K562 (cell line): ENCODE data around the gene LUC7L. TPM values are rescaled to one million over a fixed set of nuclear protein-coding genes. Genes with fewer than 3 reads are reported as not detected.

Source experiments
- ATAC-seq: fragments of 200-7000 bp; cut with Tn5 transposase; 3 replicates; pipeline ENCODE4 v1.9.1; 2020; ENCODE audit warnings: moderate library complexity
- BruUV-seq: library from RNA; stranded (reverse); fragments of 400-500 nt; replicated peaks from 2 replicates; lab custom pipeline; 2021; lab: Mats Ljungman, UMichigan
- CTCF ChIA-PET: fragments of 300-600 bp; formaldehyde crosslinking; extraction: SDS; loops from one replicate; lab custom pipeline; 2021; ENCODE audit warnings: low intra/inter-chr PET ratio; lab: Yijun Ruan, JAX
- POLR2A ChIA-PET: fragments of 300-600, 350-650 bp; sonication (Branson Sonifier 250); formaldehyde crosslinking; extraction: SDS; loops from one replicate; lab custom pipeline; 2021; ENCODE audit warnings: antibody characterized with exemption, inconsistent platforms; lab: Yijun Ruan, JAX
- DNase-seq, 4 experiments: peaks; one replicate each; pipeline versions ENCODE4 v3.0.0 to v3.0.0-alpha.2; 2011 to 2018; ENCODE audit warnings: low spot score in 3 of 4, mixed read lengths in 3 of 4; ENCODE audit errors: extremely low read depth in 1 of 4
- FAIRE-seq: peaks from 2 replicates; lab custom pipeline; 2011; peaks lifted over from hg19 to GRCh38; lab: Jason Lieb, UNC
- H2AFZ ChIP-seq: 2 replicates; pipeline ENCODE4 v1.6.0; 2011; ENCODE audit warnings: low read depth, low read length, control low read depth, inconsistent platforms
- H3K27ac ChIP-seq: fragments of 200-600 bp; 3 replicates; pipeline ENCODE4 v1.8.0; 2011; ENCODE audit warnings: low read depth, mild to moderate bottlenecking, control low read depth, inconsistent platforms, low read length, moderate library complexity, mixed read lengths; ENCODE audit errors: extremely low read depth
- H3K27me3 ChIP-seq, 2 experiments: fragments of 300-600 bp in 1 of 2; 2 replicates in 1 of 2; 3 replicates in 1 of 2; pipeline versions ENCODE4 v1.6.0 to v1.8.0; 2011; ENCODE audit warnings: inconsistent platforms in 2 of 2, low read length in 2 of 2, mild to moderate bottlenecking in 1 of 2, mixed read lengths in 1 of 2, moderate library complexity in 1 of 2; ENCODE audit not compliant: control insufficient read depth in 2 of 2, insufficient read depth in 2 of 2
- H3K36me3 ChIP-seq: fragments of 300-600 bp; 3 replicates; pipeline ENCODE4 v1.8.0; 2011; ENCODE audit warnings: mild to moderate bottlenecking, low read length, inconsistent platforms; ENCODE audit not compliant: control insufficient read depth, insufficient read depth
- H3K4me1 ChIP-seq, 2 experiments: fragments of 200-600 bp in 1 of 2; replicated peaks in 1 of 2; 2 replicates in 1 of 2; 3 replicates in 1 of 2; pipeline versions ENCODE4 v1.5.1 to v1.8.0; 2011; ENCODE audit warnings: inconsistent platforms in 2 of 2, low read length in 2 of 2, mild to moderate bottlenecking in 1 of 2, mixed read lengths in 1 of 2, moderate library complexity in 1 of 2; ENCODE audit not compliant: control insufficient read depth in 2 of 2, insufficient read depth in 2 of 2
- H3K4me2 ChIP-seq: 2 replicates; pipeline ENCODE4 v1.6.1; 2011; ENCODE audit warnings: low read length, control low read depth, inconsistent platforms, mixed read lengths; ENCODE audit not compliant: insufficient read depth
- H3K4me3 ChIP-seq: fragments of 200-600 bp; sonication (generic), shearing (Covaris generic); 2 replicates; pipeline ENCODE4 v1.5.1; 2016; ENCODE audit warnings: control low read depth, inconsistent platforms
- H3K79me2 ChIP-seq: fragments of 200-600 bp; 3 replicates; pipeline ENCODE4 v1.8.0; 2011; ENCODE audit warnings: low read length, inconsistent platforms; ENCODE audit not compliant: control insufficient read depth, insufficient read depth
- H3K9ac ChIP-seq, 2 experiments: 2 replicates each; pipeline versions ENCODE4 v1.6.0 to v1.6.1; 2011; ENCODE audit warnings: low read depth in 2 of 2, low read length in 2 of 2, control low read depth in 1 of 2, inconsistent platforms in 1 of 2, mild to moderate bottlenecking in 1 of 2, mixed read lengths in 1 of 2; ENCODE audit not compliant: insufficient read depth in 1 of 2
- H3K9me1 ChIP-seq: one replicate; pipeline ENCODE4 v1.6.0; 2011; ENCODE audit warnings: inconsistent platforms, mild to moderate bottlenecking, low read length, moderate library complexity; ENCODE audit not compliant: control insufficient read depth, insufficient read depth
- H3K9me3 ChIP-seq: replicated peaks from 2 replicates; pipeline ENCODE4 v1.5.1; 2011; ENCODE audit warnings: low read depth, low read length, inconsistent platforms; ENCODE audit not compliant: control insufficient read depth, insufficient read depth
- H4K20me1 ChIP-seq: replicated peaks from 2 replicates; pipeline ENCODE4 v1.6.1; 2011; ENCODE audit warnings: low read length, inconsistent platforms, mixed read lengths; ENCODE audit not compliant: control insufficient read depth, insufficient read depth
- POLR2G ChIP-seq: fragments of 200-400 bp; formaldehyde crosslinking; IDR thresholded peaks from 2 replicates; pipeline ENCODE4 v1.6.1; 2017; ENCODE audit warnings: low read depth, mild to moderate bottlenecking, antibody characterized with exemption, low read length, moderate library complexity
- SNAPC5 ChIP-seq: fragments of 250-450 bp; sonication (Bioruptor Pico); IDR thresholded peaks from 2 replicates; pipeline ENCODE4 v1.8.0; 2021; ENCODE audit warnings: moderate library complexity, mild to moderate bottlenecking, inconsistent platforms
- WGBS: fragments of 100-300 bp; shearing (Covaris generic); methylation state at CpG from one replicate; pipeline ENCODE4 v1.1.6; 2016; ENCODE audit warnings: low coverage, mixed read lengths; ENCODE audit not compliant: insufficient coverage; ENCODE audit errors: missing lambda C conversion rate; 5-methylcytosine and 5-hydroxymethylcytosine counted together
- in situ Hi-C: fragments of 300-500 bp; cut with MboI; formaldehyde crosslinking; loops from 4 replicates; pipeline ENCODE4 v1.15.0; 2018; ENCODE audit warnings: inconsistent platforms, mixed read lengths
- intact Hi-C: fragments of 100-400 bp; cut with micrococcal nuclease; formaldehyde crosslinking; loops from 2 replicates; pipeline ENCODE4 v1.14.2; 2022
- polyA plus RNA-seq, 8 experiments: library from polyadenylated mRNA; depleted of rRNA in 4 of 8; stranded (reverse) in 5 of 8; unstranded in 3 of 8; fragments of >200 nt; fragmentation: Nextera tagmentation in 2 of 8; fragmentation: Illumina TruSeq in 1 of 8; extraction: Ambion mirVana in 2 of 8; extraction: Trizol in 1 of 8; gene quantifications; 2 replicates each; pipeline versions ENCODE4 v1.2.1 to v1.2.3, GENCODE V29; 2011 to 2014; ENCODE audit warnings: inconsistent platforms in 1 of 8, missing spikeins in 1 of 8
- total RNA-seq, 7 experiments: library from RNA; depleted of rRNA in 6 of 7; stranded (reverse); fragments of >200 nt in 6 of 7; fragmentation: Illumina TruSeq in 2 of 7; extraction: Trizol in 2 of 7; gene quantifications; 2 replicates each; pipeline versions ENCODE4 v1.2.1 to v1.2.3, GENCODE V29; 2011 to 2021; ENCODE audit warnings: low replicate concordance in 1 of 7
- TF ChIP-seq, protein P1 (sequence below): sonication (generic); formaldehyde crosslinking; IDR thresholded peaks from 2 replicates; pipeline ENCODE4 v1.8.0; 2023; ENCODE audit warnings: mild to moderate bottlenecking, missing genetic modification reagents

The LUC7L gene
- total and polyA plus RNA-seq, 9 of the 15 experiments (the other 6 are each of a cell fraction or from before 2014, with no cell fraction given), result 1.7 to 93.3 (median 59.5) TPM

DNA sequence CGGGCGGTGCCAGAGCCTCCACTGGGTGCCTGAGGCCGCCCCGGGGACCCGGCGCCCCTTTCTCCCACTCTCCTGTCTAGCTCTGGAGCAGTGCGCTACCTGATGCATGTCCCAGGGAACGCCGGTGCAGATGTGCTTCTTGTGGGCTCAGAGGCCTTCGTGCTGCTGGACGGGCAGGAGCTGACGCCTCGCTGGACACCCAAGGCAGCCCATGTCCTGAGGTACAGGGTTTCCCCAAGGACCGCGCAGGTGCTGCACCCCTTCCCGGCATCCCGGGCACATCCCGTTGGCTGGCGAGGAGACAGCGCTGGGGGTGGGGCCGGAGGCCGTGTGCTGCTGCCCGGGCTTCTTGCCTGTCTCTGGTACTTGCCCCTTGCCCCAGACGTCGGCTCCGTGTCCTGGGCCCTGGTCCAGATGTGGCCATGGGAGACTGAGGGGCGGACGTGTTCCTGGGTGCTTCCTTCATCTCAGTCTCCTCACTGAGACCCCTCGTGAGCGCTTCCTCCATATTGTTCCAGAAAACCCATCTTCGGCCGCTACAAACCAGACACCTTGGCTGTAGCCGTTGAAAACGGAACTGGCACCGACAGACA is 34.0 kb upstream of the LUC7L start:
- Histone ChIP-seq H3K4me1 (peaks cover 13 to 59% of the 10 kb centered on the region in 2 experiments; a peak in 4 of 5 replicates), H3K4me2 (no peak overlapping the region), H3K27me3 (no peaks in the 10 kb centered on the region; a peak in 1 of 5 replicates), H3K27ac (no peak overlapping the region)
- FAIRE-seq (no peak), DNase-seq (no peak)
- in situ Hi-C loops, result no loop called here
- TF ChIP-seq POLR2G, result peak; percentile 15; the same call in 1 of the 2 replicates
- TF ChIP-seq SNAPC5, result no peak
- TF ChIP-seq, all 486 proteins: peak for 1
- intact Hi-C loops, result no loop called here
- H3K9me3 ChIP-seq, result no peaks in the 10 kb centered on the region
- BruUV-seq, result no TSS peak
- H3K9ac ChIP-seq, result no peak overlapping the region
- no peak for ATAC-seq
- peaks cover 3% of the 10 kb centered on the region; the same call in 1 of the 2 replicates for H4K20me1 ChIP-seq
- POLR2A ChIA-PET, result interaction anchor here (0.6 to 0.8 kb wide), 3 partner anchors 10 to 114 kb away, joined by 3 read pairs; no protein-coding TSS in a partner anchor
- no peaks in the 10 kb centered on the region for H3K79me2 ChIP-seq
- H3K36me3 ChIP-seq, result peaks cover 21% of the 10 kb centered on the region; the same call in 2 of the 3 replicates
- H3K4me3 ChIP-seq, result no peak overlapping the region
- 92% methylated on average over 26 of the region's 35 CpGs for WGBS
- CTCF ChIA-PET, result no interaction called here
- H3K9me1 ChIP-seq, result peaks cover 4% of the 10 kb centered on the region
- no peak overlapping the region for H2AFZ ChIP-seq

GRCh38 chr16:262121-262745 is 33.0 kb upstream of the LUC7L start:
- peak; percentile 42 for TF ChIP-seq POLR2G
- TF ChIP-seq, protein P1, sequence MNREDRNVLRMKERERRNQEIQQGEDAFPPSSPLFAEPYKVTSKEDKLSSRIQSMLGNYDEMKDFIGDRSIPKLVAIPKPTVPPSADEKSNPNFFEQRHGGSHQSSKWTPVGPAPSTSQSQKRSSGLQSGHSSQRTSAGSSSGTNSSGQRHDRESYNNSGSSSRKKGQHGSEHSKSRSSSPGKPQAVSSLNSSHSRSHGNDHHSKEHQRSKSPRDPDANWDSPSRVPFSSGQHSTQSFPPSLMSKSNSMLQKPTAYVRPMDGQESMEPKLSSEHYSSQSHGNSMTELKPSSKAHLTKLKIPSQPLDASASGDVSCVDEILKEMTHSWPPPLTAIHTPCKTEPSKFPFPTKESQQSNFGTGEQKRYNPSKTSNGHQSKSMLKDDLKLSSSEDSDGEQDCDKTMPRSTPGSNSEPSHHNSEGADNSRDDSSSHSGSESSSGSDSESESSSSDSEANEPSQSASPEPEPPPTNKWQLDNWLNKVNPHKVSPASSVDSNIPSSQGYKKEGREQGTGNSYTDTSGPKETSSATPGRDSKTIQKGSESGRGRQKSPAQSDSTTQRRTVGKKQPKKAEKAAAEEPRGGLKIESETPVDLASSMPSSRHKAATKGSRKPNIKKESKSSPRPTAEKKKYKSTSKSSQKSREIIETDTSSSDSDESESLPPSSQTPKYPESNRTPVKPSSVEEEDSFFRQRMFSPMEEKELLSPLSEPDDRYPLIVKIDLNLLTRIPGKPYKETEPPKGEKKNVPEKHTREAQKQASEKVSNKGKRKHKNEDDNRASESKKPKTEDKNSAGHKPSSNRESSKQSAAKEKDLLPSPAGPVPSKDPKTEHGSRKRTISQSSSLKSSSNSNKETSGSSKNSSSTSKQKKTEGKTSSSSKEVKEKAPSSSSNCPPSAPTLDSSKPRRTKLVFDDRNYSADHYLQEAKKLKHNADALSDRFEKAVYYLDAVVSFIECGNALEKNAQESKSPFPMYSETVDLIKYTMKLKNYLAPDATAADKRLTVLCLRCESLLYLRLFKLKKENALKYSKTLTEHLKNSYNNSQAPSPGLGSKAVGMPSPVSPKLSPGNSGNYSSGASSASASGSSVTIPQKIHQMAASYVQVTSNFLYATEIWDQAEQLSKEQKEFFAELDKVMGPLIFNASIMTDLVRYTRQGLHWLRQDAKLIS, result no peak
- no peak overlapping the region for H3K27ac ChIP-seq
- H3K36me3 ChIP-seq, result peaks cover 21% of the 10 kb centered on the region; the same call in 2 of the 3 replicates
- H4K20me1 ChIP-seq, result no peaks in the 10 kb centered on the region; the same call in 1 of the 2 replicates
- intact Hi-C loops (no loop called here), in situ Hi-C loops (no loop called here)
- H3K9ac ChIP-seq, result no peak overlapping the region; a peak in 1 of 4 replicates
- no TSS peak for BruUV-seq
- no peaks in the 10 kb centered on the region for H3K9me3 ChIP-seq
- no peak overlapping the region for H2AFZ ChIP-seq
- CTCF ChIA-PET, result no interaction called here
- POLR2A ChIA-PET, result no interaction called here
- 92% methylated on average over 27 of the region's 29 CpGs for WGBS
- peaks cover 13 to 62% of the 10 kb centered on the region in 2 experiments; a peak in 4 of 5 replicates for H3K4me1 ChIP-seq
- H3K9me1 ChIP-seq, result peaks cover 4% of the 10 kb centered on the region
- H3K79me2 ChIP-seq, result no peaks in the 10 kb centered on the region
- H3K27me3 ChIP-seq, result no peaks in the 10 kb centered on the region
- DNase-seq (no peak), FAIRE-seq (no peak), ATAC-seq (no peak)
- no peak overlapping the region for H3K4me2 ChIP-seq
- H3K4me3 ChIP-seq, result no peak overlapping the region
